GM12892 (cell line): Measurements from ENCODE around the gene JARID2.

Experiments
- POLR2A ChIP-seq: IDR thresholded peaks from 2 replicates; pipeline ENCODE4 v1.6.1; 2011; ENCODE audit warnings: low read depth, low read length, control low read depth
- POLR2AphosphoS5 ChIP-seq: IDR thresholded peaks from 2 replicates; pipeline ENCODE4 v1.6.1; 2011; ENCODE audit warnings: low read depth, low read length, control low read depth
- TAF1 ChIP-seq: IDR thresholded peaks from 2 replicates; pipeline ENCODE4 v1.6.1; 2011; ENCODE audit warnings: low read depth, mild to moderate bottlenecking, control low read depth, low read length, borderline replicate concordance

GRCh38 chr6:15400572-15401004 lies 154.7 kb downstream of the JARID2 start:
- TF ChIP-seq POLR2A: no peak
- no peak for TF ChIP-seq POLR2AphosphoS5
- no peak for TF ChIP-seq TAF1
